ENCODE measurements around the gene ITPR2. TPM values are rescaled to one million over a fixed set of nuclear protein-coding genes. Genes with fewer than 3 reads are reported as not detected.

The ITPR2 gene
- total and polyA plus RNA-seq, 2 of the 8 experiments (the other 6 are each of a cell fraction or from before 2014, with no cell fraction given), result 4.1 to 48.3 TPM

DNA sequence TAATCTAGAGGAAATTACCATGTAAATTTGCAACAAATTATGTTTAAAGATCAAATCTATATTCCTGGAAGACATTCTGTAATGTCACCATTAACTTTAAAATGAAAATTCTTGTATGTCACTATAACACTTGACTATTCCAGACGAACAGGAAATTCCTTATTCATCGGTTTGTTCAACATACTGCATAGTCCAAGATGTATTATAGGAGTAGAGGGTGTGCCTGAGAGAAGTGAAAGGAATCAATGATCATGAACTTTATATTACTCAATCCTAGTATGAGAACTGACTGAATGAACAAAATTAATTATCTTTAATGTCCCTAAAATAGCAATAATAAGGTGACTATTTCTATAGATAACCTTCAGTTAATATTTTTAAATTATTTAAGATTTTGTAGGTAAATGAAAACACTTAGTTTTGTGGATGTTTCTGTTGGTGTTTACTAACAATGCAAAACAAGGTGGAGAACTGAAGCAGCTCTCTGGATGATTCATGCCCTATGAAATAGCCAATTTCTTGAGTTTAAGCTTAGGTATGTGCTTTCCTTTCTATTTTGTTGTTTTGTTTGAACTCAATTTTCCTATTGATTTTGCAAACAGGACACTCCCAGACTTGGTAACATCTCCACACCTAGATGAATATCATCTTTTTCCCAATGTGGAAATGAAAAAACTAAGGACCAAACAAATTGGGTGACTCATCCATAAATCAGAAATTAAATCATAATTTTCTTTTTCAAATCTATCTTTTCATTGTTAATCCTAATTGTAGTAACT is 18.2 kb upstream of the ITPR2 start (continued):
- TF ChIP-seq CBX8 (IDR thresholded peaks at IDR 0.05; ENCODE audit: borderline replicate concordance, low read depth, low read length) (no peak), RAD21 (IDR thresholded peaks at IDR 0.05 in 1 of 2, conservative IDR thresholded peaks at IDR 0.05 in 1 of 2; ENCODE audit: low read depth in 2 of 2, low read length in 2 of 2) (no peak), TCF12 (IDR thresholded peaks at IDR 0.05; ENCODE audit: low read depth, low read length) (no peak), TBP (IDR thresholded peaks at IDR 0.05; ENCODE audit: low read depth, low read length) (no peak)
- TF ChIP-seq, protein P1, sequence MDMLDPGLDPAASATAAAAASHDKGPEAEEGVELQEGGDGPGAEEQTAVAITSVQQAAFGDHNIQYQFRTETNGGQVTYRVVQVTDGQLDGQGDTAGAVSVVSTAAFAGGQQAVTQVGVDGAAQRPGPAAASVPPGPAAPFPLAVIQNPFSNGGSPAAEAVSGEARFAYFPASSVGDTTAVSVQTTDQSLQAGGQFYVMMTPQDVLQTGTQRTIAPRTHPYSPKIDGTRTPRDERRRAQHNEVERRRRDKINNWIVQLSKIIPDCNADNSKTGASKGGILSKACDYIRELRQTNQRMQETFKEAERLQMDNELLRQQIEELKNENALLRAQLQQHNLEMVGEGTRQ (IDR thresholded peaks at IDR 0.05; ENCODE audit: low read length), result no peak
- TF ChIP-seq, protein P2, sequence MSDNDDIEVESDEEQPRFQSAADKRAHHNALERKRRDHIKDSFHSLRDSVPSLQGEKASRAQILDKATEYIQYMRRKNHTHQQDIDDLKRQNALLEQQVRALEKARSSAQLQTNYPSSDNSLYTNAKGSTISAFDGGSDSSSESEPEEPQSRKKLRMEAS (IDR thresholded peaks at IDR 0.05), result no peak
